Activated naive CD8-positive, alpha-beta T cell treated with anti-CD3 and anti-CD28 coated beads, Interleukin-2, amount 10 ng/mL, durations not matched to agents 7 days and 5 days (primary cell): ENCODE measurements around the gene ST3GAL5. TPM values are rescaled to one million over a fixed set of nuclear protein-coding genes. Genes with fewer than 3 reads are reported as not detected.

Experiments used
- ATAC-seq: fragments of 150-1000 bp; cut with Tn5 transposase; one replicate; pipeline ENCODE4 v1.10.0; 2021; ENCODE audit warnings: low read depth, moderate library complexity
- POLR2A ChIA-PET: fragments of 350-600 bp; sonication (Branson Sonifier 250); formaldehyde crosslinking; loops from one replicate; lab custom pipeline; 2021; ENCODE audit warnings: antibody characterized with exemption; lab: Charles Lee
- DNase-seq: peaks from one replicate; pipeline ENCODE4 v3.0.0; 2021
- H3K27ac Mint-ChIP-seq: one replicate; pipeline ENCODE4 v1.8.0; 2022; ENCODE audit warnings: mild to moderate bottlenecking, mixed read lengths
- H3K27me3 Mint-ChIP-seq: one replicate; pipeline ENCODE4 v1.8.0; 2022; ENCODE audit warnings: mild to moderate bottlenecking, moderate library complexity, mixed read lengths
- H3K36me3 Mint-ChIP-seq: one replicate; pipeline ENCODE4 v1.8.0; 2021; ENCODE audit warnings: mild to moderate bottlenecking, mixed read lengths
- H3K4me1 Mint-ChIP-seq: one replicate; pipeline ENCODE4 v1.8.0; 2021; ENCODE audit warnings: mixed read lengths
- H3K4me3 Mint-ChIP-seq: one replicate; pipeline ENCODE4 v1.8.0; 2022; ENCODE audit warnings: mild to moderate bottlenecking, moderate library complexity, mixed read lengths
- H3K9me3 Mint-ChIP-seq: one replicate; pipeline ENCODE4 v1.8.0; 2021; ENCODE audit warnings: mixed read lengths
- total RNA-seq, 2 experiments: library from RNA; stranded (reverse); gene quantifications; one replicate each; pipeline ENCODE4 v1.2.3, GENCODE V29; 2021

The ST3GAL5 gene
- total RNA-seq, 2 experiments from 2014 or later, result 59.9 to 62.8 TPM

DNA sequence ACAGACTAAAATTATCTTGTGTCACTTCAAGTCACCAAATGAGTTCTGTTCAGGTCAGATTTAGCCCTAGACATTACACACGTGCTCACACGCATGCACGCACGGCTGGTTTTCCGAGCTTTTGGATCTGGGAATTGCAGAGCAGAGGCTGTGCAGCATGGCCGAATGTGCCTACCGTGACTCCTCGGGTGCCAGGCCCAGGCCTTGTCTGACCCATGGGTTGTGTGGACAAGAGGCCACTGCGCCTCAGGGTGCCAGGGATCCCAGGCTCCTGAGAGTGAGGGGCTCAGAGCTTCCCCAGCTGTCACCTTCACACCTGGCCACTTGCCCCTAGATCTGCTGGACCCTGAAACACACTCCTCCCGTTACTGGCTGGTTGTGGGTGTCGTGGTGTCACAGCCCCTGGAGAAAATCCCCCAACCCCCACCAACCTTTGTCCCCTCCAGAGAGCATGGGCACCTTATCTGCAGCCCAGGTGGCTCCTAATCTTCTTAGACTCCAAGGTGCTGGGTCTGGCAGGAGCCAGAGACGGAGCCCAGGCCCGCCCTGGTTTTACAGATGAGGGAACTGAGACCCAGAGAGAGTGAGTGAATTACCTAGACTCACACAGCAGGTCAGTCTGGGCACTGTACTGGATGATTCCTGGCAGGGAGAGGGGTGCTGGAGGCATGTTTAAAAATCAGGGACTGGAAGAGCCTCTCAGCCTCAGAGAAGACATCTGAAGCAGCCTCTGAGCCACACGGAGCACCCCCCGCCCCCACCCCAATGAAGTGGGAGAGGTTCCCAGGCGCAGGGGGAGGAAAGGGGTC lies 78.2 kb downstream of the ST3GAL5 start:
- POLR2A ChIA-PET, result no interaction called here
- no peak overlapping the region for H3K27ac Mint-ChIP-seq
- ATAC-seq, result no peak

DNA sequence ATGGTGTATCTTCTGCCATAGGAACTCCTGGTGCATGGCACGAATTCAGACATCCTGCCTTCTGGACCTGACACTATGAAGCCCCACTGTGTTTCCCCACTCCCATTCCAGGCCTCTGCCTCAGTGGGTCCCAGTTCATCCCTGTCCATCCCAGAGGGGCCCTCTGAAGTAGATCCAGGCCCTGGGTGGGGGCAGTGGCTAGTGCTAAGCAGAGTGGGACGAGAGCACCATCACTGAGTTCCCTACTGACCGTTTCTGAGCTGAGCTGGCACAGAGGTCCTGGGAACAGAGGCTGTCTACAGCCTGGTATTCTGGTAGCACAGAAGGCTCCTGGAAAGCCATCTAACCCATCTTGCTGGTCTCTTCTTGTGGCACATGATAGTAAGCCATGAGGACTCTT lies 81.0 kb downstream of the ST3GAL5 start:
- H3K4me3 Mint-ChIP-seq, result no peak overlapping the region
- POLR2A ChIA-PET, result no interaction called here
- no peaks in the 10 kb centered on the region for H3K9me3 Mint-ChIP-seq
- H3K27ac Mint-ChIP-seq, result no peak overlapping the region
- peaks cover 6% of the 10 kb centered on the region for H3K27me3 Mint-ChIP-seq
- no peak for ATAC-seq
- no peaks in the 10 kb centered on the region for H3K36me3 Mint-ChIP-seq
- no peak for DNase-seq
- peaks cover 16% of the 10 kb centered on the region for H3K4me1 Mint-ChIP-seq

More for the DNA sequence above, 78.2 kb downstream of the ST3GAL5 start:
- no peak overlapping the region for H3K4me3 Mint-ChIP-seq
- no peaks in the 10 kb centered on the region for H3K36me3 Mint-ChIP-seq
- peaks cover 4% of the 10 kb centered on the region for H3K27me3 Mint-ChIP-seq
- DNase-seq, result no peak
- no peaks in the 10 kb centered on the region for H3K9me3 Mint-ChIP-seq
- H3K4me1 Mint-ChIP-seq, result peaks cover 5% of the 10 kb centered on the region

DNA sequence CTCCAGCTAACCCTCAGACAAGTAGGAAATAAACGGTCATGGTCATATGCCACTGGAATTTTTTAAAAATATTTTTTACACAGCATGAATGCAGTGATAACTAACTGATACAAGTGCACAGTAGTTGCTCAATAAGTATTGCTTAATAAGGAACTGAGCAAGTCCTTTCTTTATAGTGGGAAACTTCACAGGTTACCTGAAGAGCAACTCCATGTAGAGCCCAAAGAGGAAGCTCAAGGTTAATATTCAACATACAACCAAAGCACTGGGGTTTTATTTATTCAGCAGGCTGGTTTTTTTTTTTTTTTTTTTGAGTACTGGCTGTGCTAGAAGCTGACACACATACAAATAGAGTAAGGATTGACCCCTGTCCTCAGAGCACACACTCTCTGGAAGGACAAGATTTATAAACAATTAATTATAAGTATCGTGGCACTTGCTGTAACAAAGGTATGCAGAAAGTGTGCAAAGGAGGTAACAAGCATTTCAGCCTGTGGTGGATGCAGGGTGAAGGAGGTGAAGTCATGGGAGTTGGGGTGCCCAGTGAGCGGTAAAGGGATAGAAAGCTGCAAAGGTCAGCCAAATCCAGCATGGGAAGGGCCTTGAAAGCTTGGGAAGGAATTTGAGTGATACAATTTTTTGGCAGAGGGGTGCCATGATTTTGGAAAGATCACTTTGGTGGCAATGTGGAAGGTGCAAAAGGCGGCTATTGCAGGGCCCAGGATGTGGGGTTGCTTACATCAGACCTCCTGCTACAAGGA lies 82.3 kb downstream of the ST3GAL5 start:
- Mint-ChIP-seq H3K4me1 (peaks cover 16% of the 10 kb centered on the region), H3K9me3 (no peaks in the 10 kb centered on the region), H3K27me3 (peaks cover 6% of the 10 kb centered on the region), H3K36me3 (no peaks in the 10 kb centered on the region), H3K4me3 (no peak overlapping the region), H3K27ac (no peak overlapping the region)
- DNase-seq, result no peak
- ATAC-seq, result no peak
- POLR2A ChIA-PET, result no interaction called here

DNA sequence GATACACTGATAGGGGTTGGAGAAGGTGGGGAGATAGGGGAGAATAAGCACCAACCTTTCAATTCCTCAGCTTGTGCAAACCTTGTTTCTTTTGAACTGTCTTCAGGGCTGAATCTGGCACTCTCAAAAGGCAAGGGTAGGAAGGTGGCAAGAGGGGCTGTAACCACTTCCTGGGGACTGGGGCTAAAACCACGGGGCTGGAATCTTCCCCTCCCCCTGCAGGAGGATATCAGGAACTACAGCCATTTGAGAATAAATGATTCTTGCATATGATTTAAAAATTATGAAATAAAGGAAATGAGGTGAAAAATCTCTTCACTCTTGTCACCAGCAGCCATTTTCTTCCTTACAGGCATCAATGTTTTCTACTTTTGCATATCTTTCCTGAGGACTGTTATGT lies 84.2 kb downstream of the ST3GAL5 start:
- Mint-ChIP-seq H3K4me3 (peak overlapping the region; percentile 9), H3K9me3 (no peaks in the 10 kb centered on the region), H3K36me3 (no peaks in the 10 kb centered on the region), H3K27ac (no peak overlapping the region), H3K27me3 (peaks cover 11% of the 10 kb centered on the region), H3K4me1 (peaks cover 16% of the 10 kb centered on the region)
- ATAC-seq (peak; percentile 77), DNase-seq (no peak)
- POLR2A ChIA-PET, result no interaction called here

DNA sequence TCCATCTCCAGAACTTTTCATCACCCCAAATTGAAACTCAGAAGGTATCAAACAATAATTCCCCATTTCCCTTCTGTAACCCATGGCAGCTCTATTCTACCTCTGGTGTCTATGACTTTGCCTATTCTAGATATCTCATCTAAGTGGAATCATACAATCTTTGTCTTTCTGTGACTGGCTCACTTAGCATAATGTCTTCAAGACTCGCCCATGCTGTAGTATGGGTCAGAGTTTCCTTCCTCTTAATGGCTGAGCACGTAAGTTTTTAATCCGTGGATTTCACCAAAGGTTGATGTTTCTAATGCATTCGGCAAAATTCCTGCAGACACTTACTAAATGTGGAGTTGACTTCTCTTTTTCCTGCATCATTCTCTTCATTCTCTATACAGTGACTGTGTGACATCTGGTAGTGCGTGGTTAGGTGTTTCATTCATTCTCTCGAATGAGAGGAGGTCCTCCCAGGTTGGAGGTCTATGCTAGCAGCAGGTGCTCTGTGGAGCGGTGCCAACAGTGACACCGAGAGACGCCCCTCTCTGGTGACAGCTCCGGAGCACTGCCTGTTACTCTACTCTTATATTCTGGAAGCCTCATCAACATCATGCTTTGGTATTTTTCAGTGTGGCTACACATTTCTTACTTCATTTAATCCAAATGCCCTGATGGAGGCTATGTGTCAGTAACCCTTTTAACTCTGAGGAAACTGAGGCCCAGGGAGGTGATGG lies 84.9 kb downstream of the ST3GAL5 start:
- no peaks in the 10 kb centered on the region for H3K9me3 Mint-ChIP-seq
- no peak overlapping the region for H3K27ac Mint-ChIP-seq
- DNase-seq, result no peak
- H3K4me3 Mint-ChIP-seq, result no peak overlapping the region
- no peak for ATAC-seq
- no peaks in the 10 kb centered on the region for H3K36me3 Mint-ChIP-seq
- POLR2A ChIA-PET, result no interaction called here
- H3K4me1 Mint-ChIP-seq, result peaks cover 16% of the 10 kb centered on the region
- H3K27me3 Mint-ChIP-seq, result peaks cover 12% of the 10 kb centered on the region

DNA sequence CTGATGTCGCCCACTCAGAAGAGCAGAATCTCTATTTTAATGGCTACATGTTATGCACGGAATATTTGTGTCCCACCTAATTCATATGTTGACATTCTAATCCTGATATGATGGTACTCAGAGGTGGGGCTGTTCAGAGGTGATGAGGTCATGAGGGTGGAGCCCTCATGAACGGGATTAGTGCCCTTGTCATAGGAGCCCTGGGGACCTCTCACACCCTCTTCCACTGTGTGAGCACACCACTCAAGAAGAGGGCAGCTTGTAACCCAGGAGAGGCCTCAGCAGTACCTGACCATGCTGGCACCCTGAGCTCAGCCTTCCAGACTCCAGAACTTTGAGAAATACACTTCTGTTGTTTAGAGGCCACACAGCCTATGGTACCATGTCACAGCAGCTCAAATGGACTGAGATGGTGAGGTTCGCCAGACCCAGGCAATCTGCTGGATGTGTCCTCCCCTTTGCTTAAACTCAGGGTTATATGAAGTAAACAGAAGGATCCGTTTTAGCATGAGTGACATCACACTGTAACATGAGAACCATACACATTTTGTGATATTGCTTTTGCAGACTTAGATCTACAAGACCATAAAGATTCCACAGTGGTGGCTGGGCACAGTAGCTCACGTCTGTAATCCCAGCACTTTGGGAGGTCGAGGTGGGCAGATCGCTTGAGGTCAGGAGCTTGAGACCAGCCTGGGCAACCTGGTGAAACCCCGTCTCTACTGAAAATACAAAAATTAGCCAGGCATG lies 86.3 kb downstream of the ST3GAL5 start:
- peaks cover 12% of the 10 kb centered on the region for H3K27me3 Mint-ChIP-seq
- POLR2A ChIA-PET, result interaction anchor here (0.6 to 0.7 kb wide), 3 partner anchors 26 to 329 kb away, joined by 3 to 7 read pairs (median 7); no protein-coding TSS in a partner anchor
- ATAC-seq, result no peak
- H3K4me1 Mint-ChIP-seq, result peaks cover 16% of the 10 kb centered on the region
- DNase-seq, result no peak
- H3K4me3 Mint-ChIP-seq, result no peak overlapping the region
- no peaks in the 10 kb centered on the region for H3K9me3 Mint-ChIP-seq
- H3K27ac Mint-ChIP-seq, result no peak overlapping the region
- no peaks in the 10 kb centered on the region for H3K36me3 Mint-ChIP-seq

DNA sequence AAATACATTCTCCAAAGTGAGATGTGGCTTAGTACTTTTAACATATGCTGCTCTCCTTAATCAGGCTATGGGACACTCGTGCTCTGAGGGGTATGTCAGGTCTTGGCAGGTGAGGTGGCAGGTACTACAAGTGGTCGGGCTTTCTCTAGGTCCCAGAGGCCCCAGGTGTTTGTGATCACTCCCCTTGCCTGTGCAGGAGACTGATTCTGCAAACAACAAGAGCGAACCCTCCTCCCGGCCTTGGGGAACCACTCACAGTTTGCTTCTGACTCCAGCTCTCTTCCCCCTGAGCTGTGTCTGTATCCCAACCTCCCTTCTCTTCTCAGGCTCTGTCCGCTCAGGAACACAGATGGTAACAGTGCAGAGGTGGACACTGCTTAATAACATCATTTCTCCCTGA lies 86.9 kb downstream of the ST3GAL5 start:
- no peak for ATAC-seq
- no peaks in the 10 kb centered on the region for H3K9me3 Mint-ChIP-seq
- POLR2A ChIA-PET, result no interaction called here
- DNase-seq, result no peak
- H3K4me1 Mint-ChIP-seq, result peaks cover 15% of the 10 kb centered on the region
- H3K27ac Mint-ChIP-seq, result no peak overlapping the region
- H3K36me3 Mint-ChIP-seq, result no peaks in the 10 kb centered on the region
- H3K27me3 Mint-ChIP-seq, result peaks cover 12% of the 10 kb centered on the region
- no peak overlapping the region for H3K4me3 Mint-ChIP-seq

DNA sequence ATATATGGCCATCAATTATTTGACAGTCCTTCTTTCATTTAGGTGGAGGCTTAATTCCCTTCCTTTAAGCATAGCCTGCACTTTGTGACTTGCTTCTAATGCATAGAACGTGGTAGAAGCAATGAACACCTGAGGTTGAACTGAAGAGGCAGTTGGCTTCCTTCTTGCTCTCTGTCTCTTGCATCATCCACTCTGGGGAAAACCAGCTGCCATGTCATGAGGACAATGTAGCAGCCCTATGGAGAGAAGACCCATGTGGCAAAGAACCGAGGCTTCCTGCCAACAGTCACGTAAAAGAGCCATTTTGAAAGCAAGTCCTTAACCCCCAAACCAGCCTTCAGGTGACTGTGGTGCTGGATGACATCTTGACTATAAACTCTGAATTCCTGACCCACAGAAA lies 88.2 kb downstream of the ST3GAL5 start:
- Mint-ChIP-seq H3K27ac (no peak overlapping the region), H3K4me1 (peaks cover 12% of the 10 kb centered on the region), H3K27me3 (peaks cover 12% of the 10 kb centered on the region), H3K4me3 (no peak overlapping the region), H3K9me3 (no peaks in the 10 kb centered on the region), H3K36me3 (no peaks in the 10 kb centered on the region)
- POLR2A ChIA-PET, result no interaction called here
- DNase-seq, result no peak
- no peak for ATAC-seq

DNA sequence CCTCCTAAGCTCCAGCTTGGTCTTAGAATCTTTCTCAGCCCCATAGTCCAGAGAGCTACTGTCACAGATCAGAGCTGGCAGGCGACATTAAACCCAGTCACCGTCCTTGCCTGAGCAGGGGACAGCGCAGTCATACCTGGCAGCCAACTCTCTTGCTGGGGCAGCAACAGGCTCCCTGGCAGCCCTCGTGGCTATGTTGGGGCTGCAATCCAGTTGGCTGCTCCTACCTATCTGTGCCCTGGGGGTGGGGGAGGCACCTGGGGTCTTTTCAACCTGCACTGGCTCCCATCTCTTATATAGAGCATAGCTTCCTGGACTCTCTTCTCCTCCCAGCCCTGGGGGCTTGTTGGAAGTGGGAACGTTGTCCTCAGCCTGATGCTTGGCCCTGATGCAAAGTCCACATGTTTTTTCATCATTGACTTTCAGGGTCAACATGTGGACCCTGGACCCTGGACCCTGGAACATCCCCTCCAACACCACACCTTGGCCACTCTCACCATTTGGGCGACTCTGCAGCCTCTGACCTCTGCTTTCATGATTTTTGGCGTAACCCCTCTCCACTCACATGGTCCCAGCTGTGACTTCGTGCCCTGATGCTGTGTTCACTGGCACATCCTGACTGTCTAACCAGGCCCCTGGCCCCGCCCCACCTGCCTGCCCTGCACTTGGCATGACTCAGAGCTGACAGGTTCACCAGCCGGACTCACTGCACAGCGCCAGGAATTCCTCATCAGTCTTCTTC lies 89.4 kb downstream of the ST3GAL5 start:
- DNase-seq (no peak), ATAC-seq (no peak)
- Mint-ChIP-seq H3K27me3 (peaks cover 12% of the 10 kb centered on the region), H3K36me3 (no peaks in the 10 kb centered on the region), H3K4me3 (no peak overlapping the region), H3K9me3 (no peaks in the 10 kb centered on the region), H3K27ac (no peak overlapping the region), H3K4me1 (peaks cover 2% of the 10 kb centered on the region)
- POLR2A ChIA-PET, result interaction anchor here (0.6 kb wide), 1 partner anchor 170 kb away, joined by 3 read pairs; no protein-coding TSS in a partner anchor

DNA sequence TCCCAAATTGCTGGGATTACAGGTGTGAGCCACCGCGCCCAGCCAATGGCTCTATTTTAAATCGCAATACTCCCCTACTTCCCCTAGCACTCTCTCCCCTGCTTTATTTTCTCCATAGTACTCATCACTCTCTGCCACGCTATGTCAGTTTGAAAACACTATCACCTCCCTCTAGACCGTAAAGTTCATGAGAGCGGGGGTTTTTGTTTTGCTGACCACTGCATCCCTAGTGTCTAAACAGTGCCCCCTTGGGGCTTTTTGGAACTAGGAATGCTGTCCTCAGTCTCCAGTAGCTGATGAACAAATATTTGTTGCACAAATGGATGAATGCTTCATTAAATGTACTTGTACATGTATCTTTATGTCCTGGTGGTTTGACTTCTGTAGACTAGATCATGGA lies 90.9 kb downstream of the ST3GAL5 start:
- no peak for ATAC-seq
- POLR2A ChIA-PET, result no interaction called here
- H3K4me1 Mint-ChIP-seq, result no peaks in the 10 kb centered on the region
- H3K27me3 Mint-ChIP-seq, result peaks cover 10% of the 10 kb centered on the region
- DNase-seq, result no peak
- H3K4me3 Mint-ChIP-seq, result no peak overlapping the region
- no peak overlapping the region for H3K27ac Mint-ChIP-seq
- no peaks in the 10 kb centered on the region for H3K36me3 Mint-ChIP-seq
- H3K9me3 Mint-ChIP-seq, result no peaks in the 10 kb centered on the region

DNA sequence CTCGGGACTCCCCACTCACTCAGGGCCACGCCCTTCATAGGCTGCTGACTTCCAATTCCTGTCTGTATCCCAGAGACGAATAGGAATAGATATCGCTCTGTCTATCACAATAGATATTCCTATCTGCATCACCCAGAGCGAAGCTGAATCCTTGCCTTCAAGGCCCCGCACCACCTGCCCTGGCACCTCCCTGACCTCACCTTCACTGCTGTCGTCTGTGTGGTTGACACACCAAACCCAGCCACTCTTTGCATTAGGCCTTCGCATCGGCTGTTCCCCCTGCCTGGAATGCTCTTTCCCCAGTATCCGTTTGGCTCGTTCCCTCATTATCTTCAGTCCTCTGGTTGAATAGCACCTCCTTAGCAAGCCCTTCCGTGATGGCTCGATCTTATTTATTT lies 91.5 kb downstream of the ST3GAL5 start:
- Mint-ChIP-seq H3K4me1 (no peaks in the 10 kb centered on the region), H3K27me3 (peaks cover 15% of the 10 kb centered on the region), H3K4me3 (no peak overlapping the region), H3K9me3 (no peaks in the 10 kb centered on the region), H3K27ac (no peak overlapping the region), H3K36me3 (no peaks in the 10 kb centered on the region)
- POLR2A ChIA-PET, result no interaction called here
- no peak for DNase-seq
- no peak for ATAC-seq
